HCT116 (cell line): ENCODE data around the gene STIM1. TPM values are rescaled to one million over a fixed set of nuclear protein-coding genes. Genes with fewer than 3 reads are reported as not detected.

Experiments used
- ATAC-seq: fragments of 200-7000 bp; cut with Tn5 transposase; 2 replicates; pipeline ENCODE4 v1.9.1; 2020; ENCODE audit warnings: mild to moderate bottlenecking, moderate library complexity
- BruUV-seq: library from RNA; stranded (reverse); fragments of 400-500 nt; replicated peaks from 2 replicates; lab custom pipeline; 2021; lab: Mats Ljungman, UMichigan
- CTCF ChIA-PET: fragments of 300-600 bp; sonication (Branson Sonifier 250); formaldehyde crosslinking; loops from one replicate; lab custom pipeline; 2021; ENCODE audit warnings: antibody characterized with exemption; lab: Charles Lee
- POLR2A ChIA-PET: fragments of 300-600, 350-600 bp; sonication (Branson Sonifier 250); formaldehyde crosslinking; loops from one replicate; lab custom pipeline; 2021; ENCODE audit warnings: antibody characterized with exemption; lab: Charles Lee
- RAD21 ChIA-PET, 2 experiments: fragments of 300-600 bp; sonication (Branson Sonifier 250); formaldehyde crosslinking; loops; one replicate each; lab custom pipeline; 2023; ENCODE audit warnings: low total read pairs in 2 of 2; ENCODE audit not compliant: uncharacterized antibody in 2 of 2, unreplicated experiment in 2 of 2, low non-redundant PET in 1 of 2; lab: Charles Lee
- DNase-seq: peaks from one replicate; pipeline ENCODE4 v3.0.0-alpha.2; 2010; ENCODE audit warnings: low read depth, low spot score
- H2AFZ ChIP-seq: fragments of 200-600 bp; shearing (Covaris generic), sonication (generic); 2 replicates; pipeline ENCODE4 v1.6.1; 2017; ENCODE audit warnings: low read depth, mixed run types, mixed read lengths, antibody characterized with exemption, low read length; ENCODE audit not compliant: poor library complexity, severe bottlenecking
- H3K27ac ChIP-seq: 2 replicates; pipeline ENCODE4 v1.5.1; 2012; ENCODE audit warnings: low read depth, low read length
- H3K27me3 ChIP-seq: fragments of 200-600 bp; sonication (generic); 2 replicates; pipeline ENCODE4 v1.6.1; 2016; ENCODE audit warnings: mixed run types, low read length, mixed read lengths; ENCODE audit not compliant: insufficient read depth
- H3K36me3 ChIP-seq, 2 experiments: fragments of 200-500 bp in 1 of 2; fragments of 200-600 bp in 1 of 2; sonication (Bioruptor generic) in 1 of 2; sonication (generic) in 1 of 2; 2 replicates each; pipeline versions ENCODE4 v1.5.1 to v1.6.1; 2014 to 2016; ENCODE audit warnings: low read length in 2 of 2, inconsistent platforms in 1 of 2, mixed read lengths in 1 of 2, mixed run types in 1 of 2; ENCODE audit not compliant: insufficient read depth in 2 of 2, control insufficient read depth in 1 of 2
- H3K4me1 ChIP-seq, 2 experiments: fragments of 200-600 bp in 1 of 2; sonication (generic) in 1 of 2; 2 replicates each; pipeline versions ENCODE4 v1.5.1 to v1.6.1; 2012 to 2017; ENCODE audit warnings: low read length in 2 of 2, inconsistent platforms in 1 of 2, mild to moderate bottlenecking in 1 of 2, mixed read lengths in 1 of 2, mixed run types in 1 of 2, moderate library complexity in 1 of 2; ENCODE audit not compliant: insufficient read depth in 2 of 2, control insufficient read depth in 1 of 2
- H3K4me2 ChIP-seq: fragments of 200-600 bp; sonication (generic); 2 replicates; pipeline ENCODE4 v1.6.1; 2017; ENCODE audit warnings: mixed run types, low read length, mixed read lengths
- H3K4me3 ChIP-seq, 2 experiments: fragments of 200-600 bp in 1 of 2; sonication (generic) in 1 of 2; replicated peaks in 1 of 2; 2 replicates each; pipeline ENCODE4 v1.5.1; 2011 to 2016; ENCODE audit warnings: low read length in 2 of 2, control low read depth in 1 of 2, low read depth in 1 of 2, mild to moderate bottlenecking in 1 of 2, mixed read lengths in 1 of 2, mixed run types in 1 of 2
- H3K79me2 ChIP-seq: fragments of 200-600 bp; sonication (generic); 2 replicates; pipeline ENCODE4 v1.6.1; 2017; ENCODE audit warnings: mild to moderate bottlenecking, mixed run types, low read length, moderate library complexity, mixed read lengths; ENCODE audit not compliant: insufficient read depth
- H3K9ac ChIP-seq: fragments of 200-600 bp; sonication (generic); 2 replicates; pipeline ENCODE4 v1.6.1; 2016; ENCODE audit warnings: low read length, mixed read lengths
- H3K9me2 ChIP-seq: fragments of 200-600 bp; sonication (generic), shearing (Covaris generic); 2 replicates; pipeline ENCODE4 v1.6.1; 2017; ENCODE audit warnings: mixed run types, mild to moderate bottlenecking, moderate library complexity; ENCODE audit not compliant: insufficient read depth
- H3K9me3 ChIP-seq, 2 experiments: fragments of 200-500 bp in 1 of 2; fragments of 200-600 bp in 1 of 2; sonication (Bioruptor generic) in 1 of 2; sonication (generic) in 1 of 2; 2 replicates each; pipeline ENCODE4 v1.6.1; 2014 to 2017; ENCODE audit warnings: low read length in 2 of 2, mixed read lengths in 2 of 2, inconsistent platforms in 1 of 2, low read depth in 1 of 2, mild to moderate bottlenecking in 1 of 2, mixed run types in 1 of 2, moderate library complexity in 1 of 2; ENCODE audit not compliant: control insufficient read depth in 1 of 2, insufficient read depth in 1 of 2
- H4K20me1 ChIP-seq: fragments of 200-600 bp; sonication (generic), shearing (Covaris generic); 2 replicates; pipeline ENCODE4 v1.6.1; 2017; ENCODE audit warnings: mixed run types, mild to moderate bottlenecking, moderate library complexity; ENCODE audit not compliant: insufficient read depth
- CBX3 ChIP-seq: IDR thresholded peaks from 2 replicates; pipeline ENCODE4 v1.6.1; 2012; ENCODE audit warnings: low read depth
- CEBPB ChIP-seq: IDR thresholded peaks from 2 replicates; pipeline ENCODE4 v1.6.1; 2012; ENCODE audit warnings: low read depth
- EGR1 ChIP-seq: IDR thresholded peaks from 2 replicates; pipeline ENCODE4 v1.6.1; 2012; ENCODE audit warnings: low read depth
- EZH2 ChIP-seq: fragments of 200-600 bp; sonication (generic); IDR thresholded peaks from 2 replicates; pipeline ENCODE4 v1.6.1; 2017; ENCODE audit warnings: antibody characterized with exemption, mixed run types
- EZH2phosphoT487 ChIP-seq: fragments of 200-600 bp; IDR thresholded peaks from 2 replicates; pipeline ENCODE4 v1.6.1; 2018; ENCODE audit warnings: antibody characterized with exemption, borderline replicate concordance
- FOSL1 ChIP-seq: IDR thresholded peaks from 2 replicates; pipeline ENCODE4 v1.6.1; 2012; ENCODE audit warnings: low read depth
- JUND ChIP-seq: IDR thresholded peaks from 2 replicates; pipeline ENCODE4 v1.6.1; 2012
- POLR2AphosphoS5 ChIP-seq: IDR thresholded peaks from 2 replicates; pipeline ENCODE4 v1.6.1; 2011; ENCODE audit warnings: mild to moderate bottlenecking, low read depth, low read length, moderate library complexity
- RAD21 ChIP-seq: IDR thresholded peaks from 2 replicates; pipeline ENCODE4 v1.6.1; 2012; ENCODE audit warnings: low read depth, mild to moderate bottlenecking
- TCF7L2 ChIP-seq: IDR thresholded peaks from 2 replicates; pipeline ENCODE4 v1.7.0; 2011; ENCODE audit warnings: borderline replicate concordance, inconsistent platforms; ENCODE audit not compliant: insufficient read depth, insufficient read length; ENCODE audit errors: extremely low read depth
- ZFX ChIP-seq: fragments of 450-650 bp; IDR thresholded peaks from 2 replicates; pipeline ENCODE4 v1.6.1; 2017
- intact Hi-C: fragments of 100-400 bp; cut with micrococcal nuclease; formaldehyde crosslinking; loops from 2 replicates; pipeline ENCODE4 v1.10.0; 2022
- total RNA-seq: library from RNA; stranded (reverse); gene quantifications from one replicate; pipeline ENCODE4 v1.2.1, GENCODE V29; 2021; ENCODE audit not compliant: unreplicated experiment
- TF ChIP-seq, protein P1 (sequence below): IDR thresholded peaks from 2 replicates; pipeline ENCODE4 v1.6.1; 2012
- TF ChIP-seq, protein P2 (sequence below): IDR thresholded peaks from 2 replicates; pipeline ENCODE4 v1.6.1; 2012
- TF ChIP-seq, protein P3 (sequence below), 3 experiments: fragments of 200-600 bp in 1 of 3; sonication (generic) in 1 of 3; IDR thresholded peaks in 2 of 3; conservative IDR thresholded peaks in 1 of 3; 2 replicates each; pipeline ENCODE4 v1.5.1; 2012 to 2017; ENCODE audit warnings: low read depth in 2 of 3, low read length in 2 of 3, antibody characterized with exemption in 1 of 3, borderline replicate concordance in 1 of 3, control low read depth in 1 of 3, mild to moderate bottlenecking in 1 of 3, mixed read lengths in 1 of 3, mixed run types in 1 of 3, moderate library complexity in 1 of 3; ENCODE audit not compliant: insufficient read depth in 1 of 3

Gene STIM1
- total RNA-seq, 1 experiment from 2014 or later: 22.3 TPM

DNA sequence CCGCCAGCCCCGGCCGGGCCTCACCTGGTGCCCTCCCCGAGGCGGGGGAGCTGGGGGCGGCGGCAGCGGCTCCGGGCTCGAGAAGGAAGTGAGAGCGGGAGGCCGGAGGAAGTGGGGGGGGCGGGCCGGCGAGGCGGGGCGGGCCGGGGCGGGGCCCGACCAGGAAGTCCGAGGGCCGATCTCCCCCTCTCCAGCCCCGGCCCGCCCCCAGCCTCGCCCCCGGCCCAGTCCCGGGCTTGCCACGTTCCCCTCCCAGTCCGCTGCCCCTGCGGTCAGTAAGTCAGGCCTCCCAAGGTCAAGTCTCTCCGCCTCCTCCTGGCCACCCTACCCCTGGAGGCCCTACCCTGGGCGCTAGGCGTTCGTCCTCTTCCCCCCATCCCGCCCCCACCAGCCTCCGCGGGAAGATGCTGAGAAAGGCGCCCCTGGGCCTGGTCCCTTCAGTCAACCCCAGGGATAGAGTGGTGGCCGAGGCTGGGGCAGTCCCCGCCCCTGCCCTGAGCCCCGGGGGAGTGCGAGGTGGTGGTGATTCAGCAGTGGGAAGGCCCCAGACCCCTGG is 14.5 kb upstream of the STIM1 start, which contains the start of gene RHOG (continued):
- TF ChIP-seq, protein P1, sequence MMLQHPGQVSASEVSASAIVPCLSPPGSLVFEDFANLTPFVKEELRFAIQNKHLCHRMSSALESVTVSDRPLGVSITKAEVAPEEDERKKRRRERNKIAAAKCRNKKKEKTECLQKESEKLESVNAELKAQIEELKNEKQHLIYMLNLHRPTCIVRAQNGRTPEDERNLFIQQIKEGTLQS: no peak

DNA sequence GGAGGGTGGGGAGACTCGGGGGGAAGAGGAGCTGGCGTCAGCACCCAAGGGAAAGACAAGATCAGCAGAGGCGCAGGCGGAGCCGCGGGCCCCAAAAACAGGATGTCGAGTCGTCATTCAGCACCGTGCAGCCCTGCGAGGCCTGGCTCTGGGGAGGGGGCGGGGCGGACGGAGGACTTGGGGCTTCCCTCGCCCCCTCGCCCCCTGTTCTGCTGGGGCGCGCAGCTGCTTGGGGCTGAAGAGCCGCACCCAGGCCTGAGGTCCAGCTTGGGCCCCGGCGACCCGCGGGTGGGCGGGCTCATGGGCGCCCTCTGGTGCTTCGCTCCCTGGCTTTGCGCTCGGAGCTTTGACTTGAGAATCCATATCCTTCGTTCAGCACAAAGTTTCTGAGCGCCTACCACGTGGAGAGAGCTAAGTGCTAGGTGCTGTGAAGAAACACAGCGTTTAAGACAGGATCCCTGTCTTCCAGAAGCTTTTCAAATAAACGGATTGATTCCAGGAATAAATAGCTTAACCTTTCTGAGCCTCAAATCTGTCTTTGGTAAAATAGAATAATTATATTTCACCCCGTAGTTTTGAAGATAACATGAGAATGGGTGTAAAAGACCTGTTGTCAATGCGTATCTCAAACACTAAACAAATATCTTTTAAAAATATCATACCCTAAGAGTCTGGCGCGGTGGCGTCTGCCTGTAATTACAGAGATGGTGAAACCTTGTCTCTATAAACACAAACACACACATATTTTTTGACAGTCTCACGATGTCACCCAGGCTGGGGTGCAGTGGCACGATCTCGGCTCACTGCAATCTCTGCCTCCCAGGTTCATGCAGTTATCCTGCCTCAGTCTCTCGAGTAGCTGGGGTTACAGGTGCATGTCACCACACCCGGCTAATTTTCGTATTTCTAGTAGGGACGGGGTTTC is 13.8 kb upstream of the STIM1 start:
- Histone ChIP-seq H3K27me3 (no peaks in the 10 kb centered on the region), H3K4me3 (peak overlapping the region; percentile 67 to 78), H3K9me2 (no peaks in the 10 kb centered on the region), H4K20me1 (no peaks in the 10 kb centered on the region), H3K79me2 (peaks cover 39% of the 10 kb centered on the region), H3K4me2 (peak overlapping the region; percentile 92), H3K27ac (peak overlapping the region; percentile 72), H3K9ac (peak overlapping the region; percentile 83), H2AFZ (peak overlapping the region; percentile 84), H3K9me3 (no peaks in the 10 kb centered on the region), H3K4me1 (peaks cover 14 to 48% of the 10 kb centered on the region in 2 experiments), H3K36me3 (peaks cover 0 to 5% of the 10 kb centered on the region in 2 experiments; a peak in 1 of 4 replicates)
- CTCF ChIA-PET: interaction anchor here (0.6 to 2.7 kb wide), 14 partner anchors 9 to 433 kb away, joined by 3 to 54 read pairs (median 4); partner anchors contain the start of gene STIM1
- TF ChIP-seq EZH2 (no peak), POLR2AphosphoS5 (peak; percentile 67), CEBPB (no peak), EZH2phosphoT487 (no peak), FOSL1 (no peak), RAD21 (peak; percentile 55), JUND (no peak), CBX3 (peak; percentile 96), TCF7L2 (no peak), EGR1 (peak; percentile 44; the same call in 1 of the 2 replicates), ZFX (peak; percentile 78)
- TF ChIP-seq, protein P2, sequence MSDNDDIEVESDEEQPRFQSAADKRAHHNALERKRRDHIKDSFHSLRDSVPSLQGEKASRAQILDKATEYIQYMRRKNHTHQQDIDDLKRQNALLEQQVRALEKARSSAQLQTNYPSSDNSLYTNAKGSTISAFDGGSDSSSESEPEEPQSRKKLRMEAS: peak; percentile 99
- TF ChIP-seq, protein P3, sequence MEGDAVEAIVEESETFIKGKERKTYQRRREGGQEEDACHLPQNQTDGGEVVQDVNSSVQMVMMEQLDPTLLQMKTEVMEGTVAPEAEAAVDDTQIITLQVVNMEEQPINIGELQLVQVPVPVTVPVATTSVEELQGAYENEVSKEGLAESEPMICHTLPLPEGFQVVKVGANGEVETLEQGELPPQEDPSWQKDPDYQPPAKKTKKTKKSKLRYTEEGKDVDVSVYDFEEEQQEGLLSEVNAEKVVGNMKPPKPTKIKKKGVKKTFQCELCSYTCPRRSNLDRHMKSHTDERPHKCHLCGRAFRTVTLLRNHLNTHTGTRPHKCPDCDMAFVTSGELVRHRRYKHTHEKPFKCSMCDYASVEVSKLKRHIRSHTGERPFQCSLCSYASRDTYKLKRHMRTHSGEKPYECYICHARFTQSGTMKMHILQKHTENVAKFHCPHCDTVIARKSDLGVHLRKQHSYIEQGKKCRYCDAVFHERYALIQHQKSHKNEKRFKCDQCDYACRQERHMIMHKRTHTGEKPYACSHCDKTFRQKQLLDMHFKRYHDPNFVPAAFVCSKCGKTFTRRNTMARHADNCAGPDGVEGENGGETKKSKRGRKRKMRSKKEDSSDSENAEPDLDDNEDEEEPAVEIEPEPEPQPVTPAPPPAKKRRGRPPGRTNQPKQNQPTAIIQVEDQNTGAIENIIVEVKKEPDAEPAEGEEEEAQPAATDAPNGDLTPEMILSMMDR (IDR thresholded peaks at IDR 0.05 in 2 of 3, conservative IDR thresholded peaks at IDR 0.05 in 1 of 3; ENCODE audit: borderline replicate concordance in 1 of 3, insufficient read depth in 1 of 3, low read depth in 2 of 3, low read length in 2 of 3): peak; percentile 62 to 73 (median 72); a peak in 5 of 6 replicates
- POLR2A ChIA-PET: interaction anchor here (0.7 to 1.8 kb wide), 4 partner anchors 13 to 231 kb away, joined by 3 to 4 read pairs (median 4); partner anchors contain the start of gene STIM1
- DNase-seq (peak; percentile 68), ATAC-seq (peak; percentile 77)
- intact Hi-C loops: no loop called here
- BruUV-seq: TSS peak; percentile 64
- RAD21 ChIA-PET: interaction anchor here (0.6 to 1.1 kb wide), 5 partner anchors 13 to 231 kb away, joined by 3 to 7 read pairs (median 3); no protein-coding TSS in a partner anchor
